Esophagus muscularis mucosa (tissue), 4 donors: Measurements from ENCODE around the gene STK35. TPM values are rescaled to one million over a fixed set of nuclear protein-coding genes. Genes with fewer than 3 reads are reported as not detected.

Experiments used
- DNase-seq: peaks from one replicate; pipeline ENCODE4 v3.0.0-alpha.2; 2017; ENCODE audit errors: extremely low spot score
- H3K27ac ChIP-seq, 4 donors: fragments of 200-600 bp; sonication (generic); replicated peaks in 1 of 4; 1 replicate in 3 of 4; 2 replicates in 1 of 4; pipeline ENCODE4 v1.5.1; 2016 to 2019; ENCODE audit warnings: mild to moderate bottlenecking in 1 of 4
- H3K27me3 ChIP-seq, 4 donors: fragments of 200-600 bp; sonication (generic); one replicate each; pipeline versions ENCODE4 v1.5.1 to v1.6.0; 2016 to 2019
- H3K36me3 ChIP-seq, 4 donors: fragments of 200-600 bp; sonication (generic); one replicate each; pipeline ENCODE4 v1.5.1; 2016 to 2019
- H3K4me1 ChIP-seq, 4 donors: fragments of 200-600 bp; sonication (generic); one replicate each; pipeline ENCODE4 v1.5.1; 2016 to 2019
- H3K4me3 ChIP-seq, 4 donors: fragments of 200-600 bp; sonication (generic); 1 replicate in 2 of 4; 2 replicates in 2 of 4; pipeline ENCODE4 v1.5.1; 2016 to 2019; ENCODE audit warnings: mild to moderate bottlenecking in 4 of 4, moderate library complexity in 1 of 4
- H3K9me3 ChIP-seq, 4 donors: fragments of 200-600 bp; sonication (generic); 1 replicate in 3 of 4; 2 replicates in 1 of 4; pipeline ENCODE4 v1.5.1; 2016 to 2019
- EP300 ChIP-seq: sonication (generic); formaldehyde crosslinking; IDR thresholded peaks from one replicate; pipeline ENCODE4 v1.6.1; 2017; ENCODE audit warnings: antibody characterized with exemption
- POLR2A ChIP-seq: fragments of 450-650 bp; IDR thresholded peaks from one replicate; pipeline ENCODE4 v1.6.1; 2017; ENCODE audit warnings: antibody characterized with exemption, moderate library complexity, mild to moderate bottlenecking, low read depth
- POLR2AphosphoS5 ChIP-seq, 2 donors: sonication (generic); formaldehyde crosslinking; IDR thresholded peaks; one replicate each; pipeline ENCODE4 v1.6.1; 2017; ENCODE audit warnings: antibody characterized with exemption in 2 of 2
- WGBS: methylation state at CpG from one replicate; pipeline ENCODE4 v1.1.5; 2018; 5-methylcytosine and 5-hydroxymethylcytosine counted together
- intact Hi-C: fragments of 100-400 bp; cut with DNase I; formaldehyde crosslinking; loops from one replicate; pipeline ENCODE4 v1.15.1; 2023
- total RNA-seq, 4 donors: library from RNA; depleted of rRNA; stranded (reverse); fragments of >200 nt; gene quantifications; one replicate each; pipeline versions ENCODE4 v1.1.0 to v1.2.1, GENCODE V29; 2016
- TF ChIP-seq, protein P1 (sequence below), 3 experiments: fragments of 200-600 bp in 2 of 3; fragments of 450-650 bp in 1 of 3; sonication (generic) in 2 of 3; IDR thresholded peaks; one replicate each; pipeline ENCODE4 v1.5.1; 2017 to 2019; ENCODE audit warnings: antibody characterized with exemption in 3 of 3, mild to moderate bottlenecking in 2 of 3, moderate library complexity in 1 of 3

The STK35 gene
- total RNA-seq, 4 donors from 2014 or later: 19.2 to 24.1 (median 22.8) TPM

- Histone ChIP-seq H3K27me3 (no peaks in the 10 kb centered on the region), H3K27ac (no peak overlapping the region), H3K36me3 (peaks cover 4 to 36% (median 32%) of the 10 kb centered on the region in 4 donors), H3K9me3 (no peaks in the 10 kb centered on the region), H3K4me3 (no peak overlapping the region), H3K4me1 (peaks cover 52 to 64% (median 55%) of the 10 kb centered on the region in 4 donors)
- intact Hi-C loops: loop anchor here (2.0 kb wide), 1 partner anchor 48 kb away; no protein-coding TSS in a partner anchor
- WGBS: 91% methylated on average over 5 of the region's 6 CpGs
- TF ChIP-seq EP300 (no peak), POLR2A (no peak), POLR2AphosphoS5 (IDR thresholded peaks at IDR 0.05) (no peak)
- TF ChIP-seq, protein P1, sequence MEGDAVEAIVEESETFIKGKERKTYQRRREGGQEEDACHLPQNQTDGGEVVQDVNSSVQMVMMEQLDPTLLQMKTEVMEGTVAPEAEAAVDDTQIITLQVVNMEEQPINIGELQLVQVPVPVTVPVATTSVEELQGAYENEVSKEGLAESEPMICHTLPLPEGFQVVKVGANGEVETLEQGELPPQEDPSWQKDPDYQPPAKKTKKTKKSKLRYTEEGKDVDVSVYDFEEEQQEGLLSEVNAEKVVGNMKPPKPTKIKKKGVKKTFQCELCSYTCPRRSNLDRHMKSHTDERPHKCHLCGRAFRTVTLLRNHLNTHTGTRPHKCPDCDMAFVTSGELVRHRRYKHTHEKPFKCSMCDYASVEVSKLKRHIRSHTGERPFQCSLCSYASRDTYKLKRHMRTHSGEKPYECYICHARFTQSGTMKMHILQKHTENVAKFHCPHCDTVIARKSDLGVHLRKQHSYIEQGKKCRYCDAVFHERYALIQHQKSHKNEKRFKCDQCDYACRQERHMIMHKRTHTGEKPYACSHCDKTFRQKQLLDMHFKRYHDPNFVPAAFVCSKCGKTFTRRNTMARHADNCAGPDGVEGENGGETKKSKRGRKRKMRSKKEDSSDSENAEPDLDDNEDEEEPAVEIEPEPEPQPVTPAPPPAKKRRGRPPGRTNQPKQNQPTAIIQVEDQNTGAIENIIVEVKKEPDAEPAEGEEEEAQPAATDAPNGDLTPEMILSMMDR (IDR thresholded peaks at IDR 0.05): no peak
- DNase-seq: no peak
These were observed 41.0 kb downstream of the STK35 start for GRCh38 chr20:2142649-2143048.

DNA sequence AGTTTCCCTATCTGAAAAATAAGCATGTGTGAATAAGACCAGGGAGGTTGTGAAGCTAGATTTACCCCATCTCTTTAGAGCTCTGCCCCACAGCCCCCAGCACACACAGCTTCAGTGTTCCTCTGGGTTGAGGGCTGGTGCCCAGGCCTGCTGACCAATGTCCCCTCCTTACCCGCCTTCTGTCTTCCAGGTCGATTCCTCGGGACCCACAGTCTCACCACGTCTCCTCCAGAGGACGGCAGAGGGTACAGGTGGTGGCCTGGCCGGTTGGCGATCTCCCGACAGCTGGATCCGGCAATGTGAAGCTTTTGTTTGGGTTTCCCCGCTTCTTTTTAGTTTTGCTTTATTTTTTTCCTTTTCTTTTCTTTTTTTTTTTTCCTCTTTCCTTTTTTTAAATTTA, 42.0 kb downstream of the STK35 start:
- H3K27ac ChIP-seq: no peak overlapping the region
- TF ChIP-seq EP300 (no peak), POLR2A (no peak), POLR2AphosphoS5 (IDR thresholded peaks at IDR 0.05) (no peak)
- TF ChIP-seq, protein P1 (IDR thresholded peaks at IDR 0.05): no peak
- peaks cover 4 to 46% (median 39%) of the 10 kb centered on the region in 4 donors for H3K36me3 ChIP-seq
- DNase-seq: no peak
- intact Hi-C loops: loop anchor here (2.0 kb wide), 1 partner anchor 49 kb away; no protein-coding TSS in a partner anchor
- WGBS: 96% methylated on average over 10 of the region's 10 CpGs
- H3K4me1 ChIP-seq: peaks cover 43 to 63% (median 46%) of the 10 kb centered on the region in 4 donors
- no peaks in the 10 kb centered on the region for H3K9me3 ChIP-seq
- H3K27me3 ChIP-seq: no peaks in the 10 kb centered on the region
- no peak overlapping the region for H3K4me3 ChIP-seq

DNA sequence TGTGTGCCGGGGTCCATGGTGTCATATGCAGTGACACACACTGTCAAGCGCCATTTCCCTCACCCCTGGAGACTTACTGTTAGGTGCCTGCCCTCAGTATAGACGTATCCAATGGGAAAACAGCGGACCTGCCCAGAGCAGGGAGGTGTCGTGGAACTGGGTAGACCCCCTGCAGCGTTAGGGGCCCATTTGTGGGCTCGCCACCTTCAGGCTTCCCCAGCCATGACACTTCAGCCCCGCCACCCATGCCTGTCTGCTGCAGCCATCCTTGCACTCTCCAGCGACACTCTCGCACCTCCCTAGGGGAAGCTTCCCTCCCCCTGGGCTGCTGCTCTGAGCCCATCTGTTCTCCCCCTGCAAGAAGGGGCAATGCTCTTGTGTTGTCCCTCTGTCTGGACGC, 43.2 kb downstream of the STK35 start:
- Histone ChIP-seq H3K9me3 (no peaks in the 10 kb centered on the region), H3K36me3 (peaks cover 4 to 55% (median 44%) of the 10 kb centered on the region in 4 donors), H3K27me3 (no peaks in the 10 kb centered on the region), H3K4me3 (no peak overlapping the region), H3K27ac (no peak overlapping the region), H3K4me1 (peaks cover 30 to 50% (median 33%) of the 10 kb centered on the region in 4 donors)
- intact Hi-C loops: no loop called here
- WGBS: 93% methylated on average over 11 of the region's 11 CpGs
- TF ChIP-seq EP300 (no peak), POLR2AphosphoS5 (IDR thresholded peaks at IDR 0.05) (no peak), POLR2A (no peak)
- TF ChIP-seq, protein P1 (IDR thresholded peaks at IDR 0.05): no peak
- DNase-seq: no peak

GRCh38 chr20:2145376-2145775, 43.7 kb downstream of the STK35 start:
- WGBS: 95% methylated on average over 8 of the region's 8 CpGs
- intact Hi-C loops: no loop called here
- peaks cover 25 to 45% (median 28%) of the 10 kb centered on the region in 4 donors for H3K4me1 ChIP-seq
- H3K9me3 ChIP-seq: no peaks in the 10 kb centered on the region
- peaks cover 4 to 55% (median 44%) of the 10 kb centered on the region in 4 donors for H3K36me3 ChIP-seq
- H3K27ac ChIP-seq: no peak overlapping the region
- H3K27me3 ChIP-seq: no peaks in the 10 kb centered on the region
- TF ChIP-seq POLR2A: no peak
- TF ChIP-seq POLR2AphosphoS5 (IDR thresholded peaks at IDR 0.05): no peak
- no peak for TF ChIP-seq EP300
- TF ChIP-seq, protein P1 (IDR thresholded peaks at IDR 0.05): no peak
- no peak for DNase-seq
- H3K4me3 ChIP-seq: no peak overlapping the region
